H1 (cell line): ENCODE data around the gene DOCK11.

ENCODE experiments used
- CEBPB ChIP-seq: IDR thresholded peaks from 2 replicates; pipeline ENCODE4 v1.6.1; 2012; ENCODE audit warnings: low read depth, low read length
- CHD2 ChIP-seq: IDR thresholded peaks from 2 replicates; pipeline ENCODE4 v1.6.1; 2012; ENCODE audit warnings: low read length, improper control_type of control experiment
- EP300 ChIP-seq, 2 experiments: IDR thresholded peaks; 1 replicate in 1 of 2; 2 replicates in 1 of 2; pipeline ENCODE4 v1.6.1; 2011 to 2012; ENCODE audit warnings: low read depth in 2 of 2, low read length in 2 of 2, mild to moderate bottlenecking in 2 of 2, borderline replicate concordance in 1 of 2, inconsistent platforms in 1 of 2, moderate library complexity in 1 of 2
- GABPA ChIP-seq: IDR thresholded peaks from 2 replicates; pipeline ENCODE4 v1.6.1; 2011; ENCODE audit warnings: mild to moderate bottlenecking, low read length, moderate library complexity, borderline replicate concordance; ENCODE audit not compliant: insufficient read depth
- HDAC2 ChIP-seq, 2 experiments: fragments of 300-600 bp in 1 of 2; sonication (generic) in 1 of 2; IDR thresholded peaks; 2 replicates each; pipeline ENCODE4 v1.6.1; 2011 to 2012; ENCODE audit warnings: low read depth in 2 of 2, low read length in 2 of 2, mild to moderate bottlenecking in 2 of 2, moderate library complexity in 2 of 2, borderline replicate concordance in 1 of 2, inconsistent platforms in 1 of 2
- JUN ChIP-seq: IDR thresholded peaks from 2 replicates; pipeline ENCODE4 v1.6.1; 2011; ENCODE audit warnings: low read depth, mild to moderate bottlenecking, improper control_type of control experiment, low read length
- POLR2A ChIP-seq, 2 experiments: IDR thresholded peaks; 1 replicate in 1 of 2; 2 replicates in 1 of 2; pipeline ENCODE4 v1.6.1; 2011; ENCODE audit warnings: low read depth in 2 of 2, low read length in 2 of 2, mild to moderate bottlenecking in 2 of 2; ENCODE audit errors: control extremely low read depth in 1 of 2
- POLR2AphosphoS5 ChIP-seq: IDR thresholded peaks from 2 replicates; pipeline ENCODE4 v1.6.1; 2011; ENCODE audit warnings: low read depth, low read length
- TEAD4 ChIP-seq: IDR thresholded peaks from 2 replicates; pipeline ENCODE4 v1.6.1; 2012; ENCODE audit warnings: low read depth, low read length, inconsistent platforms, mixed read lengths
- TF ChIP-seq, protein P1 (sequence below), 3 experiments: IDR thresholded peaks; 1 replicate in 2 of 3; 2 replicates in 1 of 3; pipeline versions ENCODE4 v1.5.1 to v1.6.1; 2011; ENCODE audit warnings: low read length in 3 of 3, mild to moderate bottlenecking in 3 of 3, inconsistent platforms in 2 of 3, low read depth in 1 of 3, moderate library complexity in 1 of 3; ENCODE audit not compliant: insufficient read depth in 1 of 3; ENCODE audit errors: control extremely low read depth in 1 of 3

DNA sequence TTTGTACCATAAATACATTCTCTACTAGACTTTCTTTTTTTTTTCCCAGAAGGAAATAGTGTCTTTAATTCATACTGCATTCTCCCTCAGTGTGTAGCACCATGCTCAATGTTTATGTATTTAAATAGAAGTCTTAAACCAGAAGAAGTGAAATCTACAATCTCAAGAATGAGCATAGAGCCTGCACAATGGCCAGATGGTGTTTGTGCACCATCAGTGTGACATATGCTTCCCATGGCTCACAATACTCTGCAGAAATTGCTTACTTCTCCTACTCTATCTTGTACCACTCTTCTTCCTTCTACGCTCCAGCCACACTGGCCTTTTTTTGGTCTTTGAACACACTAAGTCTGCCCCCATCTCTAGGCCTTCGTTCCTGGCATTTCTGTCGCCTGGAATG lies 2.6 kb upstream of the DOCK11 start:
- TF ChIP-seq POLR2AphosphoS5 = no peak
- no peak for TF ChIP-seq HDAC2 (IDR thresholded peaks at IDR 0.05; ENCODE audit: borderline replicate concordance in 1 of 2, low read depth in 2 of 2, low read length in 2 of 2)
- TF ChIP-seq GABPA = no peak
- no peak for TF ChIP-seq TEAD4
- TF ChIP-seq, protein P1, sequence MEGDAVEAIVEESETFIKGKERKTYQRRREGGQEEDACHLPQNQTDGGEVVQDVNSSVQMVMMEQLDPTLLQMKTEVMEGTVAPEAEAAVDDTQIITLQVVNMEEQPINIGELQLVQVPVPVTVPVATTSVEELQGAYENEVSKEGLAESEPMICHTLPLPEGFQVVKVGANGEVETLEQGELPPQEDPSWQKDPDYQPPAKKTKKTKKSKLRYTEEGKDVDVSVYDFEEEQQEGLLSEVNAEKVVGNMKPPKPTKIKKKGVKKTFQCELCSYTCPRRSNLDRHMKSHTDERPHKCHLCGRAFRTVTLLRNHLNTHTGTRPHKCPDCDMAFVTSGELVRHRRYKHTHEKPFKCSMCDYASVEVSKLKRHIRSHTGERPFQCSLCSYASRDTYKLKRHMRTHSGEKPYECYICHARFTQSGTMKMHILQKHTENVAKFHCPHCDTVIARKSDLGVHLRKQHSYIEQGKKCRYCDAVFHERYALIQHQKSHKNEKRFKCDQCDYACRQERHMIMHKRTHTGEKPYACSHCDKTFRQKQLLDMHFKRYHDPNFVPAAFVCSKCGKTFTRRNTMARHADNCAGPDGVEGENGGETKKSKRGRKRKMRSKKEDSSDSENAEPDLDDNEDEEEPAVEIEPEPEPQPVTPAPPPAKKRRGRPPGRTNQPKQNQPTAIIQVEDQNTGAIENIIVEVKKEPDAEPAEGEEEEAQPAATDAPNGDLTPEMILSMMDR (IDR thresholded peaks at IDR 0.05; ENCODE audit: control extremely low read depth in 1 of 3, insufficient read depth in 1 of 3, low read depth in 1 of 3, low read length in 3 of 3) = no peak
- no peak for TF ChIP-seq CEBPB
- no peak for TF ChIP-seq CHD2
- no peak for TF ChIP-seq POLR2A (IDR thresholded peaks at IDR 0.05; ENCODE audit: control extremely low read depth in 1 of 2, low read depth in 2 of 2, low read length in 2 of 2)
- no peak for TF ChIP-seq JUN
- TF ChIP-seq EP300 (IDR thresholded peaks at IDR 0.05; ENCODE audit: borderline replicate concordance in 1 of 2, low read depth in 2 of 2, low read length in 2 of 2) = no peak
